PC-3 (cell line): ENCODE results near the gene TTC31. TPM values are rescaled to one million over a fixed set of nuclear protein-coding genes. Genes with fewer than 3 reads are reported as not detected.

Experiments used
- ATAC-seq: fragments of 200-7000 bp; cut with Tn5 transposase; 2 replicates; pipeline ENCODE4 v1.9.1; 2020; ENCODE audit warnings: mild to moderate bottlenecking, moderate library complexity
- BruUV-seq: library from RNA; stranded (reverse); fragments of 400-500 nt; replicated peaks from 2 replicates; lab custom pipeline; 2021; lab: Mats Ljungman, UMichigan
- CTCF ChIA-PET: fragments of 300-600 bp; sonication (Branson Sonifier 250); formaldehyde crosslinking; loops from one replicate; lab custom pipeline; 2022; ENCODE audit warnings: antibody characterized with exemption; lab: Charles Lee
- POLR2A ChIA-PET: fragments of 300-600 bp; sonication (Branson Sonifier 250); formaldehyde crosslinking; loops from one replicate; lab custom pipeline; 2022; ENCODE audit warnings: antibody characterized with exemption; ENCODE audit not compliant: unreplicated experiment; lab: Charles Lee
- DNase-seq: peaks from one replicate; pipeline ENCODE4 v3.0.0-alpha.2; 2015
- H2AFZ ChIP-seq: fragments of 300-600 bp; sonication (generic); 2 replicates; pipeline ENCODE4 v1.6.0; 2016; ENCODE audit warnings: antibody characterized with exemption, low read length
- H3F3A ChIP-seq: fragments of 300-600 bp; sonication (generic); one replicate; pipeline ENCODE4 v1.6.0; 2017; ENCODE audit warnings: antibody characterized with exemption, low read length, control low read depth, mild to moderate bottlenecking; ENCODE audit not compliant: unreplicated experiment
- H3K27ac ChIP-seq: fragments of 300-600 bp; sonication (generic); 2 replicates; pipeline ENCODE4 v1.5.1; 2016; ENCODE audit warnings: mild to moderate bottlenecking, low read length
- H3K27me3 ChIP-seq: fragments of 300-600 bp; sonication (generic); 2 replicates; pipeline ENCODE4 v1.6.1; 2016; ENCODE audit warnings: low read length, mixed read lengths
- H3K36me3 ChIP-seq: fragments of 300-600 bp; sonication (generic); 2 replicates; pipeline ENCODE4 v1.6.1; 2016; ENCODE audit warnings: low read depth, mixed run types, low read length, mixed read lengths
- H3K4me1 ChIP-seq: fragments of 300-600 bp; sonication (generic); 2 replicates; pipeline ENCODE4 v1.5.1; 2016; ENCODE audit warnings: low read length; ENCODE audit not compliant: insufficient read depth
- H3K4me2 ChIP-seq: fragments of 300-600 bp; sonication (generic); 2 replicates; pipeline ENCODE4 v1.6.0; 2016; ENCODE audit warnings: low read length
- H3K4me3 ChIP-seq: fragments of 300-600 bp; sonication (generic); 2 replicates; pipeline ENCODE4 v1.5.1; 2016; ENCODE audit warnings: mild to moderate bottlenecking, low read length, mixed read lengths
- H3K79me2 ChIP-seq: fragments of 300-600 bp; sonication (generic); 2 replicates; pipeline ENCODE4 v1.6.1; 2017; ENCODE audit warnings: low read length, mixed read lengths
- H3K9ac ChIP-seq: fragments of 300-600 bp; sonication (generic); 2 replicates; pipeline ENCODE4 v1.6.0; 2016; ENCODE audit warnings: mild to moderate bottlenecking, low read length
- H3K9me2 ChIP-seq: fragments of 300-600 bp; sonication (generic); replicated peaks from 2 replicates; pipeline ENCODE4 v1.6.1; 2016; ENCODE audit warnings: mixed run types, low read length, mixed read lengths
- H3K9me3 ChIP-seq: fragments of 300-600 bp; sonication (generic); 2 replicates; pipeline ENCODE4 v1.6.1; 2016; ENCODE audit warnings: low read length, mixed read lengths
- H4K20me1 ChIP-seq: fragments of 300-600 bp; sonication (generic); 2 replicates; pipeline ENCODE4 v1.6.1; 2016; ENCODE audit warnings: low read length, mixed read lengths
- EZH2 ChIP-seq: fragments of 300-600 bp; sonication (generic); IDR thresholded peaks from one replicate; pipeline ENCODE4 v1.6.1; 2017; ENCODE audit warnings: antibody characterized with exemption, mild to moderate bottlenecking, low read length; ENCODE audit not compliant: unreplicated experiment
- EZH2phosphoT487 ChIP-seq: fragments of 300-600 bp; sonication (generic); IDR thresholded peaks from 2 replicates; pipeline ENCODE4 v1.6.1; 2018; ENCODE audit warnings: mild to moderate bottlenecking, antibody characterized with exemption, low read length, borderline replicate concordance
- intact Hi-C: fragments of 100-400 bp; cut with micrococcal nuclease; formaldehyde crosslinking; loops from 2 replicates; pipeline ENCODE4 v1.9.0; 2023
- total RNA-seq: library from RNA; depleted of rRNA; stranded (reverse); fragments of >200 nt; gene quantifications from 2 replicates; pipeline ENCODE4 v1.2.3, GENCODE V29; 2014
- TF ChIP-seq, protein P1 (sequence below): fragments of 300-600 bp; sonication (generic); conservative IDR thresholded peaks from 2 replicates; pipeline ENCODE4 v1.5.1; 2017; ENCODE audit warnings: antibody characterized with exemption, low read depth, mild to moderate bottlenecking, low read length

The TTC31 gene
- total RNA-seq, 1 experiment from 2014 or later: 21.1 TPM

DNA sequence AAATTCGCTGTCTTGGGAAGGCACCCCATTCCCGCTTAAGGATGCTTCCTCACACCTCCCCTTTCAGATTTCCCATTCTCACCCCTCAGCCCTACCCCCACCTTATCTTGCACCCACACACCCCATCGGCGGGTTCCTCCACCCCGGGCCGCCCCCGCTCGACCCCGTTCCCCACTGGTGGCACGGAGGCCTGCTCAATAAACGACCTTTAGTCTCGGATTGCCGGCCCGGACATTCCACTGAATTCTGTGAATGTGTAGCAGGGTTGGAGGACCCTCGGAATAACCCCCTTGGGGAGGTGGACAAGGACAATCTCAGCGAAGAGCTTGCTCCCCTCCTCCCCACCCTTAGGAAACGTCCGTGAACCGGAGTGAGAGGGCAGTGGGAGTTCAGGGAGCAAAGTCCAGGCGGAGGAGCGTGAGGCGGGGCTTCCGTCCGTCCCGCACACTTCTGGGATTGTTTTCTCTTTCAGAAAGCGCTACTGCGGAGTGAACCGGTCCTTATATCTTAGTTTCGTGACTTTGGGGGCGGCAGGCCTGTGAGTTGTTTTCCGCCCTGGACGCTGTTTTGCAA lies 19.4 kb downstream of the TTC31 start:
- Histone ChIP-seq H3F3A (no peaks in the 10 kb centered on the region), H3K4me1 (peaks cover 32% of the 10 kb centered on the region), H3K36me3 (peaks cover 7% of the 10 kb centered on the region), H3K9me2 (no peaks in the 10 kb centered on the region), H2AFZ (no peak overlapping the region), H3K9me3 (no peaks in the 10 kb centered on the region), H3K4me2 (no peak overlapping the region), H3K27me3 (no peaks in the 10 kb centered on the region), H3K4me3 (no peak overlapping the region), H3K9ac (no peak overlapping the region), H3K79me2 (peaks cover 22% of the 10 kb centered on the region), H4K20me1 (no peaks in the 10 kb centered on the region), H3K27ac (no peak overlapping the region)
- intact Hi-C loops: no loop called here
- ChIA-PET POLR2A (no interaction called here), CTCF (no interaction called here)
- no peak for TF ChIP-seq EZH2
- TF ChIP-seq, protein P1, sequence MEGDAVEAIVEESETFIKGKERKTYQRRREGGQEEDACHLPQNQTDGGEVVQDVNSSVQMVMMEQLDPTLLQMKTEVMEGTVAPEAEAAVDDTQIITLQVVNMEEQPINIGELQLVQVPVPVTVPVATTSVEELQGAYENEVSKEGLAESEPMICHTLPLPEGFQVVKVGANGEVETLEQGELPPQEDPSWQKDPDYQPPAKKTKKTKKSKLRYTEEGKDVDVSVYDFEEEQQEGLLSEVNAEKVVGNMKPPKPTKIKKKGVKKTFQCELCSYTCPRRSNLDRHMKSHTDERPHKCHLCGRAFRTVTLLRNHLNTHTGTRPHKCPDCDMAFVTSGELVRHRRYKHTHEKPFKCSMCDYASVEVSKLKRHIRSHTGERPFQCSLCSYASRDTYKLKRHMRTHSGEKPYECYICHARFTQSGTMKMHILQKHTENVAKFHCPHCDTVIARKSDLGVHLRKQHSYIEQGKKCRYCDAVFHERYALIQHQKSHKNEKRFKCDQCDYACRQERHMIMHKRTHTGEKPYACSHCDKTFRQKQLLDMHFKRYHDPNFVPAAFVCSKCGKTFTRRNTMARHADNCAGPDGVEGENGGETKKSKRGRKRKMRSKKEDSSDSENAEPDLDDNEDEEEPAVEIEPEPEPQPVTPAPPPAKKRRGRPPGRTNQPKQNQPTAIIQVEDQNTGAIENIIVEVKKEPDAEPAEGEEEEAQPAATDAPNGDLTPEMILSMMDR: no peak
- no peak for TF ChIP-seq EZH2phosphoT487
- no TSS peak for BruUV-seq
- DNase-seq: no peak
- no peak for ATAC-seq

DNA sequence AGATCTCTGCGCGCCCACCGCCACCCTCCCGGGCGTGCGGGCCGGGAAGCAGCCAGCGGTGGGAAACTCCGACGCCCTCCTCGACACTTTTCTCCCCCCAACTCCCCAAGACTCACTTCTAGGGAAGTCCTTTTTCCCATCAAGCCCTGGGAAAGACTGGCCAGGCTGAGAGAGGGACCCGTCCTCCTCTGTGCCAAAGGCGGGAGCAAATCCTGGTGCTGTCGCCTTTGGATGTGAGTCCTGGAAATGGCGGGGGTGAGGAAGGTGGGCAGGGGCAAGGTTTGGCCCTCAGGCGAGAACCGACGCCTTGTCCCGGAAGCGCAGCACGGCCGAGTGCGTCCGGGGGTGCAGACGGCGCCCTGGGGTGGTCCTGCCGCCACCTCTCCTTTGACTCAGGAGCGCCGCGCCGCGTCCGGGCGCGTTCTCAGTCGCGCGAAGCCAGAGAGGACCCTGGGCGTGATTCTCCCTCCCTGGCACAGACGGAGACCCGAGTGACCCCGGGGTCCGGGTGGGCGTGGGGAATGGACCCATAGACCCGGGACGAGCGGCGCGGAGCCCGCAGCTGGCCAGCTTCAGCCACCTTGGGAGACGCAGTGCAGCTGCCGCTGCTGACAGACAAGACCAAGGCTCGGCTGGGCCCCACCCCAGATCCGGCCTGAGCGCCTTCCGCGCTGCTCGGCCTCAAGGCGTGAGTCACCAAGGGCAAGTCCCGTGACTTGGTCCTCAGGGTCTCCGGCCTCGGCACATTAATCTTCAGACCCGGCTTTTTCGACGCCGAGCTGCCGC lies 20.0 kb downstream of the TTC31 start:
- no peak overlapping the region for H3K9ac ChIP-seq
- TF ChIP-seq EZH2 (no peak), EZH2phosphoT487 (no peak)
- TF ChIP-seq, protein P1: no peak
- peaks cover 28% of the 10 kb centered on the region for H3K4me1 ChIP-seq
- H3K9me2 ChIP-seq: no peaks in the 10 kb centered on the region
- CTCF ChIA-PET: no interaction called here
- H3K27me3 ChIP-seq: no peaks in the 10 kb centered on the region
- ATAC-seq (no peak), DNase-seq (no peak)
- H3K4me2 ChIP-seq: no peak overlapping the region
- H3K79me2 ChIP-seq: peaks cover 22% of the 10 kb centered on the region
- no peaks in the 10 kb centered on the region for H4K20me1 ChIP-seq
- intact Hi-C loops: no loop called here
- H3K36me3 ChIP-seq: peaks cover 7% of the 10 kb centered on the region
- H3K9me3 ChIP-seq: no peaks in the 10 kb centered on the region
- H3K4me3 ChIP-seq: no peak overlapping the region
- no TSS peak for BruUV-seq
- POLR2A ChIA-PET: no interaction called here
- H3F3A ChIP-seq: no peaks in the 10 kb centered on the region
- H2AFZ ChIP-seq: no peak overlapping the region
- H3K27ac ChIP-seq: no peak overlapping the region
